Gastrocnemius medialis (tissue), 4 donors: ENCODE data around the gene PRKAR1A. TPM values are rescaled to one million over a fixed set of nuclear protein-coding genes. Genes with fewer than 3 reads are reported as not detected.

Source experiments
- ATAC-seq, 2 donors: fragments of 150-250 bp; one replicate each; pipeline ENCODE4 v1.9.1; 2016
- DNase-seq, 2 donors: peaks; one replicate each; pipeline ENCODE4 v3.0.0-alpha.2; 2019
- H3K27ac ChIP-seq, 4 donors: fragments of 200-600 bp; sonication (generic); 1 replicate in 1 of 4; 2 replicates in 3 of 4; pipeline ENCODE4 v1.5.1; 2016 to 2018; ENCODE audit warnings: mild to moderate bottlenecking in 2 of 4, moderate library complexity in 1 of 4
- H3K27me3 ChIP-seq, 3 donors: fragments of 200-600 bp; sonication (generic) in 2 of 3; 1 replicate in 1 of 3; 2 replicates in 2 of 3; pipeline versions ENCODE4 v1.5.1 to v1.6.0; 2016 to 2019; ENCODE audit warnings: mild to moderate bottlenecking in 1 of 3, moderate library complexity in 1 of 3
- H3K36me3 ChIP-seq, 2 donors: fragments of 200-600 bp; sonication (generic) in 1 of 2; one replicate each; pipeline ENCODE4 v1.5.1; 2017 to 2018
- H3K4me1 ChIP-seq, 2 donors: fragments of 200-600 bp; sonication (generic) in 1 of 2; one replicate each; pipeline ENCODE4 v1.5.1; 2016 to 2017; ENCODE audit warnings: mild to moderate bottlenecking in 2 of 2
- H3K4me3 ChIP-seq, 4 donors: fragments of 200-600 bp; sonication (generic) in 3 of 4; 1 replicate in 1 of 4; 2 replicates in 3 of 4; pipeline ENCODE4 v1.5.1; 2016 to 2019; ENCODE audit warnings: mild to moderate bottlenecking in 2 of 4
- H3K9me3 ChIP-seq, 3 donors: fragments of 200-600 bp; sonication (generic) in 2 of 3; 1 replicate in 1 of 3; 2 replicates in 2 of 3; pipeline ENCODE4 v1.5.1; 2016 to 2019
- POLR2A ChIP-seq, 2 donors: fragments of 450-650 bp; IDR thresholded peaks; one replicate each; pipeline ENCODE4 v1.6.1; 2017; ENCODE audit warnings: antibody characterized with exemption in 2 of 2, mild to moderate bottlenecking in 2 of 2, moderate library complexity in 2 of 2
- in situ Hi-C, 4 donors: fragments of 200-750 bp; cut with MboI; loops; one replicate each; pipeline versions ENCODE4 v1.15.0 to v1.8.0; 2017; ENCODE audit warnings: low sequenced_read_pairs in 4 of 4
- intact Hi-C: fragments of 100-400 bp; cut with DNase I; formaldehyde crosslinking; loops from one replicate; pipeline ENCODE4 v1.15.1; 2023; ENCODE audit warnings: low total_unique reads
- total RNA-seq, 4 donors: library from RNA; depleted of rRNA; stranded (reverse); fragments of >200 nt; gene quantifications; one replicate each; pipeline versions ENCODE4 v1.1.0 to v1.2.3, GENCODE V29; 2016
- TF ChIP-seq, protein P1 (sequence below), 5 experiments: fragments of 450-650 bp in 3 of 5; fragments of 200-600 bp in 2 of 5; sonication (generic) in 2 of 5; IDR thresholded peaks in 4 of 5; conservative IDR thresholded peaks in 1 of 5; 1 replicate in 4 of 5; 2 replicates in 1 of 5; pipeline ENCODE4 v1.5.1; 2016 to 2019; ENCODE audit warnings: antibody characterized with exemption in 5 of 5, mild to moderate bottlenecking in 3 of 5, moderate library complexity in 3 of 5

PRKAR1A gene
- total RNA-seq, 4 donors from 2014 or later, result 271 to 656 (median 557) TPM

DNA sequence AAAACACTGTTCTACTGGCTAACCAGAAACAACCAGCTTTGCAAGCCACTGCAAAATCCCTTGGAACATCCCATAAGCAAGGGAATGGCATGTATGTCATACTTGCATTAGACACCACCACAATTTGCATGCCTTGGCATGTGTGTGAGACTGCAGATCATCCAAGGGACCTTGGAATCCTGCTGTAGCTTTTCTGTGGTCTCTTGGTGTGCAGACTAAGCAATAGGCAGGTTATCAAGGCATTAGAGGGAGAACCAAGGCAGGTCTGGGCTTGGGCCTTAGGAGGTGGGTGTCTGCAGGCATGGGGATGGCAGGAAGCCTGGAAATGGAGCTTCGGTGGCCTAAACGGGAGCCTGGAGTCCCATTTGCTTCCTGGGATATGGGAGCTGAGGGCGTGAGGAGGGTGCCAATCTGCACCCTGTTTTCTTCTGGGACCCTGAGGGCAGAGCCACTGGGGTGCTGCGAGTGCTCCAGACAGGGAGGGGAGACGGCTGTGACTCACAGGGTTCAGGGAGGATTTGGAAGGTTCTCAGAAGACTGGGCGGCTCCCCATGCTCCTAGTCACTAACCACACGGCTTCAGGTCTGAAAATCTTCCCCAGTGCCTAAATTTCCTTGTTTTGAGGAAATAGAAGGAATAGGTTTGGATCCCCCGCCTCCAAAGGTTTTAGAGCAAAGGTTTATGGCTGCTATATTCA is 52.3 kb downstream of the PRKAR1A start:
- TF ChIP-seq, protein P1, sequence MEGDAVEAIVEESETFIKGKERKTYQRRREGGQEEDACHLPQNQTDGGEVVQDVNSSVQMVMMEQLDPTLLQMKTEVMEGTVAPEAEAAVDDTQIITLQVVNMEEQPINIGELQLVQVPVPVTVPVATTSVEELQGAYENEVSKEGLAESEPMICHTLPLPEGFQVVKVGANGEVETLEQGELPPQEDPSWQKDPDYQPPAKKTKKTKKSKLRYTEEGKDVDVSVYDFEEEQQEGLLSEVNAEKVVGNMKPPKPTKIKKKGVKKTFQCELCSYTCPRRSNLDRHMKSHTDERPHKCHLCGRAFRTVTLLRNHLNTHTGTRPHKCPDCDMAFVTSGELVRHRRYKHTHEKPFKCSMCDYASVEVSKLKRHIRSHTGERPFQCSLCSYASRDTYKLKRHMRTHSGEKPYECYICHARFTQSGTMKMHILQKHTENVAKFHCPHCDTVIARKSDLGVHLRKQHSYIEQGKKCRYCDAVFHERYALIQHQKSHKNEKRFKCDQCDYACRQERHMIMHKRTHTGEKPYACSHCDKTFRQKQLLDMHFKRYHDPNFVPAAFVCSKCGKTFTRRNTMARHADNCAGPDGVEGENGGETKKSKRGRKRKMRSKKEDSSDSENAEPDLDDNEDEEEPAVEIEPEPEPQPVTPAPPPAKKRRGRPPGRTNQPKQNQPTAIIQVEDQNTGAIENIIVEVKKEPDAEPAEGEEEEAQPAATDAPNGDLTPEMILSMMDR (IDR thresholded peaks at IDR 0.05 in 4 of 5, conservative IDR thresholded peaks at IDR 0.05 in 1 of 5), result no peak
- TF ChIP-seq POLR2A (IDR thresholded peaks at IDR 0.05), result no peak
- Histone ChIP-seq H3K9me3 (no peaks in the 10 kb centered on the region), H3K27me3 (no peaks in the 10 kb centered on the region), H3K27ac (no peak overlapping the region), H3K36me3 (no peaks in the 10 kb centered on the region), H3K4me3 (no peak overlapping the region), H3K4me1 (peaks cover 6 to 8% of the 10 kb centered on the region in 2 donors)
- intact Hi-C loops, result no loop called here
- DNase-seq (no peak), ATAC-seq (no peak)
- in situ Hi-C loops, result no loop called here

DNA sequence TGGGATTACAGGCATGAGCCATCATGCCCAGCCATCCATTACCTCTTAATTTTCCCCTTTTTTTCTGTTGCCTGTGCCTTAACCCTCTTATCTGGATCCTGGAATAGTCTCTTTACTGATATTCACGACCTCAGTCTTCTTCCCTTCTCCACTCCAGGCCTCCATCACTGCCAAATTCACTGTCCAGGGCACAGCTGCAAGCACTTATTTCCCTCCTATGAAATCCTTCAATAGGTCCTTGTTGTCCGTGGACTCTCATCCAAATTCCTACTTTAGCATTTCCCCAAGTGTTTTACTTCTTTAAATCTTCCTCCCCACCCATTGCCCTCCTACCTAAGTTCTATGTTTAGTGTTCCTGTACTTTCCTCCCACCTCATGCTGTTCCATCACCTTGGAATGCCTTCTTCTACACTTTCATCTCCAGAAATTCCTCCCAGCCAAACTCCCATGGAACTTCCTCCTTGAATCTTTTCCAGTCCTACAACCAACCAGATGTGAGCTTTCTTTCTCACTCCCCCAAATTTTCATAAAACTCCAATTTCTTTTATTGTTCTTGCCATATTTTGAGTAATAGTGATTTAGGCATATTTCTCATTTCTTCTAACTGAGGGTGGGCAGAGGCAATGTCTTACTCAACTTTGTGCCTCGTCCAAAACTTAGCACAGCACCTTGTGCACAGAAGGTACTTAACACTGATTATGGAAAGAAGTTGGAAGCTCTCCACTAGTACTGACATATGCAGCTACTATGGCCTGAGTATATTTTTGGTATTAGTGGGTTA is 53.6 kb downstream of the PRKAR1A start:
- peak; percentile 29 to 41 for ATAC-seq
- no peak overlapping the region for H3K4me3 ChIP-seq
- in situ Hi-C loops, result no loop called here
- H3K4me1 ChIP-seq, result peaks cover 6 to 8% of the 10 kb centered on the region in 2 donors
- no peak for TF ChIP-seq POLR2A (IDR thresholded peaks at IDR 0.05)
- TF ChIP-seq, protein P1 (IDR thresholded peaks at IDR 0.05 in 4 of 5, conservative IDR thresholded peaks at IDR 0.05 in 1 of 5), result no peak
- H3K27ac ChIP-seq, result peak overlapping the region in 2 of 4 donors; percentile 2 to 8
- intact Hi-C loops, result no loop called here
- no peak for DNase-seq
- H3K9me3 ChIP-seq, result no peaks in the 10 kb centered on the region
- H3K36me3 ChIP-seq, result no peaks in the 10 kb centered on the region
- H3K27me3 ChIP-seq, result no peaks in the 10 kb centered on the region

DNA sequence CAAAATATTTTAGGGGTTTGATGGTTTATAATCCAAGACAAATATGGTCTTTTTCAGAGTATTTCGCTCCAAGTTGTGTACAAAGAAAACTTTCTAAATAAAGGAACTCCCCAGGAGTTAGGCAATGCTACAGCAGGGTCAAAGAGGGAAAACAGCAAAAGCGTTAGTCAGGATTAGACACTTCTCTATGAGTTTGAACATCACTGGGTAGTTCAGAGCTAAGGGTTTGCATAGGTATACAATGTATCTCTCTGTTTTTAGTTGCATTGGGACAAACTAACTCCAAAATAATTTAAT is 54.2 kb downstream of the PRKAR1A start:
- ATAC-seq, result peak; percentile 29 to 33
- TF ChIP-seq POLR2A (IDR thresholded peaks at IDR 0.05), result no peak
- TF ChIP-seq, protein P1 (IDR thresholded peaks at IDR 0.05 in 4 of 5, conservative IDR thresholded peaks at IDR 0.05 in 1 of 5), result no peak
- no peak for DNase-seq
- Histone ChIP-seq H3K27ac (peak overlapping the region in 2 of 4 donors; percentile 2 to 8), H3K9me3 (no peaks in the 10 kb centered on the region), H3K36me3 (no peaks in the 10 kb centered on the region), H3K4me3 (no peak overlapping the region), H3K27me3 (no peaks in the 10 kb centered on the region), H3K4me1 (peaks cover 2 to 4% of the 10 kb centered on the region in 2 donors)
- intact Hi-C loops, result no loop called here
- in situ Hi-C loops, result no loop called here

DNA sequence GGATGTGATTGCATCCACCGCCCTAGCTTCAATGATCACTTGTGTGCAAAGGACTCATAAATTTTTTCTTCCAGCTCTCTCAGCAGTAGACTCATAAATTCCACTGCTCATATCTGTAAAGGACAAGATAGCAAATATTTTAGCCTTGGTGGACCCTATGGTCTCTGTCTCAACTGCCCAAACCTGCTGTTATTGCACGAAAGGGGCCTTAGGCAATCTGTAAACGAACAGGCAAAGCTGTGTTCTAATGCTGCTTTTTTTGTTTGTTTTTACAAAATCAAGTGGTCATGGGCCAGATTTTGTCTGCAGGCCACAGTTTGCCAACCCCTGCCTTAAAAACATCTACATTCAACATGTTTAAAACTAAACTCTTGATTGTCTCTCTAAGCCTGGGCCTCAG is 54.8 kb downstream of the PRKAR1A start:
- ATAC-seq (no peak), DNase-seq (no peak)
- Histone ChIP-seq H3K27ac (no peak overlapping the region), H3K27me3 (no peaks in the 10 kb centered on the region), H3K9me3 (no peaks in the 10 kb centered on the region), H3K4me1 (peaks cover 0 to 4% of the 10 kb centered on the region in 2 donors), H3K36me3 (no peaks in the 10 kb centered on the region), H3K4me3 (no peak overlapping the region)
- in situ Hi-C loops, result no loop called here
- no peak for TF ChIP-seq POLR2A (IDR thresholded peaks at IDR 0.05)
- TF ChIP-seq, protein P1 (IDR thresholded peaks at IDR 0.05 in 4 of 5, conservative IDR thresholded peaks at IDR 0.05 in 1 of 5), result no peak
- intact Hi-C loops, result no loop called here
